Measurements from ENCODE around the gene MIGA2.
A peak's percentile ranks its signal among the peaks of the same experiment; 100 is the strongest.
"Not testable (repeated sequence)": the region's sequence is repeated elsewhere in the genome, so short reads cannot be mapped to it uniquely, and the experiment has no call there.

MIGA2 gene

GRCh38 chr9:129036241-129036922, at the start of gene MIGA2:
TSS of gene MIGA2 (plus strand) at chr9:129036626. CDS start at chr9:129040595, 3,969 bp downstream.
- DNase-seq (ENCODE audit: low read depth, low spot score): peak; percentile 98

- no peak for DNase-seq (ENCODE audit: low read depth, low spot score)
These were observed 49.8 kb upstream of the MIGA2 start for GRCh38 chr9:128986671-128987070.

DNA sequence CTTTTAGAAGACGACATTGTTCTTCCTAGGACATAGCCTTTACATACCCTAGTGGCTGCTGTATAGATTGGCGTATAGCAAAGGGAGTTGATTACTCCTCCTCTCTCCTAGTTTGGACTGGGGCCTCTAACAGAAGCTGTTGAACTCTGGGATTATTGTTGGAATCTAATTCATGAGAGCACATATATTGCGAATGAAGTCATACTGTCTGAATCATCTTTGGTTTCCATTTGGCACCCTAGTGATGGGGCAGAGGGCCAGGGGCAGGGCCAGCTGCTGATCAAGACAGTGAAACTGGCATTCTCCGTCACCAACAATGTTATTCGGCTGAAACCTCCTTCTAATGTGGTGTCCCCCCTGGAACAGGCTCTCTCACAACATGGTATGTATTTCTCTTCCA, 48.6 kb upstream of the MIGA2 start:
- DNase-seq (ENCODE audit: low read depth, low spot score): peak; percentile 20

DNA sequence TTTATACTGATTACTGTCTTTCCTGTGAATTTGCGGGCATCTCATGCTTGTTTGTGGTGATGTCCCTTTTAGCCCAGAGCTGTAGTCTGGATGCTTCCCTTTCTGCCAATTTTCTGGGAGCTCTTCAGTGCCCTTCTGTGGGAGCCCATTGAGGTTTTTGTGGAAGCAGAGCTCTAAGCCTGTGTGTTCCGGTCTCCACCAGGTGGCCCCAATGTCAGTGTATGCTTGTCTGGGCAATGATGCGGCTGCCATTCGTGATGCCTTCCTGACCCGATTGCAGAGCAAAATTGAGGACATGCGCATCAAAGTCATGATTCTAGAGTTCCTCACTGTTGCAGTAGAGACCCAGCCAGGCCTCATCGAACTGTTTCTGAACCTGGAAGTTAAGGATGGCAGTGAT, 43.4 kb upstream of the MIGA2 start:
- no peak for DNase-seq (ENCODE audit: low read depth, low spot score)

GRCh38 chr9:128995791-128996190, 40.6 kb upstream of the MIGA2 start:
- DNase-seq (ENCODE audit: low read depth, low spot score): no peak

DNA sequence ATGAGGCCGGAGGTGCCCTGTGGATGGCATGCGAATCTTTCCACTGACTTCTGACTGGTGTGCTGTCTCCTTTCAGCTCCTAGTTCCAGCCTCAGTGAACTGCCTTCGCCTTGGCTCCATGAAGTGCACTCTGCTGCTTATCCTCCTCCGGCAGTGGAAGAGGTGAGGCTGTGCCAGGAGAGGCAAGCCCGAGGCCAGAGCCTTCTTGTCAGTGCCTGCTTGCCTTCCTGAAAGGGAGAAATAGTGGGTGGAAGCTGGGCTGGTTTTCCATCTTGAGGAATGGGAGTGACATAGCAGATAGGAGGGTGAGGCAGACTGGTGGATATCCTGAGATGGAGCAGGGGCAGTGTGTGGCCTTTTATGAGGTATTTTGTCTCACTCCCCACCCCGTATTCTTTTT, 38.0 kb upstream of the MIGA2 start:
- DNase-seq (ENCODE audit: low read depth, low spot score): no peak

- DNase-seq (ENCODE audit: low read depth, low spot score): no peak
These were observed 36.7 kb upstream of the MIGA2 start for GRCh38 chr9:128999581-129000206.

DNA sequence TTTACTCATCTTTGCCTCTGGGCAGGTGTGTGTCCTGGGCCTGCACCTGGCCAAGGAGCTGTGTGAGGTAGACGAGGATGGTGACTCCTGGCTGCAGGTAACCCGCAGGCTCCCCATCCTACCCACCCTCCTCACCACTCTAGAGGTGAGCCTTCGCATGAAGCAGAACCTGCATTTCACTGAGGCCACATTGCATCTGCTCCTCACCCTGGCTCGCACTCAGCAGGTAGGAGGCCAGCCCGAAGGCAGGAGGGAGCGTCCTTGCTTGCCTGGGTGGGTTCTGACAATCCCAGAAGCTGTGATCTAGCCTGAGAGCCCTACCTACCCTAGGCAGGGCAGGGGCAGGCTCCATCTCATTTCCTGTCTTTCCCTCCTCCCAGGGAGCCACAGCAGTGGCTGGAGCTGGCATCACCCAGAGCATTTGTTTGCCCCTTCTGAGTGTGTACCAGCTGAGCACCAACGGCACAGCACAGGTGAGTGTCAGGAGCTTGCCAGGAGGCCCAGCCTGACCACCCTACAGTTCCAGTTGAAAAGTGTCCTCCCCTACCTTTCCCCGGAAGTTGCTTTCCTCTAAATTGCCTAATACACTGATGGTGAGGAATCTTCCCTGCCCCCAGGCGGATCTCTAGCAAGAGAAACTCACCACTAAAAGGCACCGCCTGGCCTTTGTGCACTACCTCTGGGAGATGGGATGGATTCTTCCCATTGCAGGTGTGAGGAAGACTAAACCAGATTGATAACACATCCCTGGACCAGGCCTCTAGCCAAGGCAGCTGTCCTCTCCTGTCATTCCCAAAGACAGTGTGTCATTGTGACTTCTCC, 34.7 kb upstream of the MIGA2 start:
- no peak for DNase-seq (ENCODE audit: low read depth, low spot score)

DNA sequence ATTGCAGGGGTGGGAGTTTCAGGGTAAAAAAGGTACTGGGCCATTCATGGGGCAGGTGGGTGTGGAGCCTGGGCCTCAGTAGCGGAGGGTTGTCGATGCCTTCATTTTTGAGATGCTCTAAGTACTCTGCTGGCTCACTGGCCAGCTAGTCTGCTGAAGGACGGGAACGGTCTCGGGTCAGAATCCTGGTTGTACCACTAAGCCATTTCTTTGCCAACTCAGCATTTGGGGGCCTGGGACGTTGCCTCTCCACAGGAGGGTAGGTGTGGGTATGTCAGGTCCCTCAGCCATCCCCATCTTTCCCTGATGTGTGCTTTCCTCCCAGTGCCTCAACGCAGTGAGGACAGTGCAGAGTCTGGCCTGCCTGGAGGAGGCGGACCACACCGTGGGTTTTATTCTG, 33.4 kb upstream of the MIGA2 start:
- DNase-seq (ENCODE audit: low read depth, low spot score): no peak

- not testable (repeated sequence) for DNase-seq (ENCODE audit: low read depth, low spot score)
These were observed 32.3 kb upstream of the MIGA2 start for GRCh38 chr9:129004173-129004572.

GRCh38 chr9:129005336-129005997, 31.0 kb upstream of the MIGA2 start:
- no peak for DNase-seq (ENCODE audit: low read depth, low spot score)

- DNase-seq (ENCODE audit: low read depth, low spot score): no peak
These were observed 29.9 kb upstream of the MIGA2 start for GRCh38 chr9:129006328-129007034.

- no peak for DNase-seq (ENCODE audit: low read depth, low spot score)
These were observed 29.2 kb upstream of the MIGA2 start for GRCh38 chr9:129007035-129007765.

- no peak for DNase-seq (ENCODE audit: low read depth, low spot score)
These were observed 28.5 kb upstream of the MIGA2 start for GRCh38 chr9:129007766-129008468.

DNA sequence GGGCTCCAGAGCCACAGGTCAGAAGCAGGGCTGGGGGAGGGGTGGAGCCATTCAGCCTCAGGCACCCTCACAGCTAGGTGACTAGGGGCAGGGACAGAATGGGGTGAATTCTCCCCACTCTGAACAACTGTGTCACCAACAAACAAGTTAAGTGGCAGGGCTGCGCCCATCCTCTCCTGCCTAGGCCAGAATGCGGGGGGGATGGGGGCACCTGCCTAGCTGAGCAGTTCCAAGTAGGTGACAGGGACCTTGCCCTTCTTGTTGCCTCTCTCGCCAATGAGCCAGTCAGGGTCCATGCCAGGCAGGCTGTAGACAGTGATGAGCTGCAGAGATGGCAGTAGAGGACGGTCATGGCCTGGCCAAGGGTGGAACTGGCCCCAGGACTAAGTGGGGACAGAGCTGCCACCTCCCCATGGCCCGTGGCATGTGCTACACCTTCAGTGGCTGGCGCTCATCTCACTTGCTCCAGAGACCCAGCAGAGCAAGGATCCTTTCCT, 27.9 kb upstream of the MIGA2 start:
- DNase-seq (ENCODE audit: low read depth, low spot score): no peak

GRCh38 chr9:129008986-129009583, 27.3 kb upstream of the MIGA2 start:
- DNase-seq (ENCODE audit: low read depth, low spot score): no peak

GRCh38 chr9:129009584-129010141, 26.8 kb upstream of the MIGA2 start:
- DNase-seq (ENCODE audit: low read depth, low spot score): no peak

DNA sequence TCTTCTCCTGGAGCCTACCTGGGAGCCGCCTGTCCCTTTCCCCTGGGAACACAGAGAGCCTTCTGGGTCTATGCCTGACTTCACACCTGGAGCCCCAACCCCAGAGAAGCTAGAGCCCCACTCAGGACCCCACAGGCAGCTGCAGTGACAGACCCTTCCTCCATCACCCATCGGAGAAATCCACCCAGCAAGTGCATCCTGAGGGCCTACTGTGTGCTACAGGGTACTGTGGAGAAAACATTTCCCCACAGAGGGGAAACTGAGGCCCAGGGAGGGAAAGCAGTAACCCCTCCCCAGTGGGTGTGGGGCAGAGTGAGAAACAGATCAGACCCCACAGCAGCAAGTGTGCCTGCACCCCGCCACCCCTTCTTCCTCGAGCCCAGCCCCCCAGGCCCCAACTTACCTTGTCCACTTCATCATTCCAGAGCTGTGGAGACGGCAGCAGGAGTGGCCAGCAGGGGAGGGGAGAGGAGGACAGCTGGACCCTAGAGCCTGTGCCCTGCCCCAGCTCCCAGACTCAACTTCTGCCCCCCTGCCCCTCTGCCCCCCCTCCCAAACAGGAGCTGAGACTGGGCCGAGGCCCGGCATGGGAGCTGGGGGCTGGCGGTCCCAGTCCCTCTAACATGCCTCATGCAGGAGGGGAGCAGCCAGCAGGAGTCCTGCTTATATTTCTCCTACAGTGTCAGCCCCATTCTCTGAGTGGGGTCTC, 26.0 kb upstream of the MIGA2 start:
- no peak for DNase-seq (ENCODE audit: low read depth, low spot score)

GRCh38 chr9:129011170-129011569, 25.3 kb upstream of the MIGA2 start:
- no peak for DNase-seq (ENCODE audit: low read depth, low spot score)
